Thyroid gland (tissue), 4 donors: Measurements from ENCODE around the gene MAGEB2.

Experiments used
- CTCF ChIP-seq, 6 experiments: fragments of 200-600 bp in 3 of 6; fragments of 450-650 bp in 3 of 6; sonication (generic) in 3 of 6; IDR thresholded peaks; one replicate each; pipeline ENCODE4 v1.5.1; 2016 to 2019; ENCODE audit warnings: antibody characterized with exemption in 6 of 6, mild to moderate bottlenecking in 2 of 6, inconsistent platforms in 1 of 6, moderate library complexity in 1 of 6
- POLR2A ChIP-seq, 2 donors: fragments of 450-650 bp; IDR thresholded peaks; one replicate each; pipeline ENCODE4 v1.6.1; 2017; ENCODE audit warnings: antibody characterized with exemption in 2 of 2, mild to moderate bottlenecking in 2 of 2, moderate library complexity in 1 of 2

- TF ChIP-seq CTCF (IDR thresholded peaks at IDR 0.05) (no peak), POLR2A (IDR thresholded peaks at IDR 0.05) (no peak)
These were observed at the start of gene MAGEB2 for GRCh38 chrX:30215357-30215843.
